Astrocyte of the spinal cord (primary cell): Measurements from ENCODE around the gene HMGN2.

ENCODE experiments used
- DNase-seq: peaks from one replicate; pipeline ENCODE4 v3.0.0; 2011; ENCODE audit warnings: low read depth, low spot score
- H3K4me3 ChIP-seq: 2 replicates; pipeline ENCODE4 v1.5.1; 2011; ENCODE audit warnings: low read depth, mild to moderate bottlenecking, low read length, moderate library complexity
- in situ Hi-C: cut with HindIII; loops from 2 replicates; pipeline ENCODE4 v1.10.0; 2017; ENCODE audit warnings: low sequenced_read_pairs
- TF ChIP-seq, protein P1 (sequence below): IDR thresholded peaks from 2 replicates; pipeline ENCODE4 v1.5.1; 2012; ENCODE audit warnings: low read depth, mild to moderate bottlenecking, low read length, inconsistent platforms

HMGN2 gene

DNA sequence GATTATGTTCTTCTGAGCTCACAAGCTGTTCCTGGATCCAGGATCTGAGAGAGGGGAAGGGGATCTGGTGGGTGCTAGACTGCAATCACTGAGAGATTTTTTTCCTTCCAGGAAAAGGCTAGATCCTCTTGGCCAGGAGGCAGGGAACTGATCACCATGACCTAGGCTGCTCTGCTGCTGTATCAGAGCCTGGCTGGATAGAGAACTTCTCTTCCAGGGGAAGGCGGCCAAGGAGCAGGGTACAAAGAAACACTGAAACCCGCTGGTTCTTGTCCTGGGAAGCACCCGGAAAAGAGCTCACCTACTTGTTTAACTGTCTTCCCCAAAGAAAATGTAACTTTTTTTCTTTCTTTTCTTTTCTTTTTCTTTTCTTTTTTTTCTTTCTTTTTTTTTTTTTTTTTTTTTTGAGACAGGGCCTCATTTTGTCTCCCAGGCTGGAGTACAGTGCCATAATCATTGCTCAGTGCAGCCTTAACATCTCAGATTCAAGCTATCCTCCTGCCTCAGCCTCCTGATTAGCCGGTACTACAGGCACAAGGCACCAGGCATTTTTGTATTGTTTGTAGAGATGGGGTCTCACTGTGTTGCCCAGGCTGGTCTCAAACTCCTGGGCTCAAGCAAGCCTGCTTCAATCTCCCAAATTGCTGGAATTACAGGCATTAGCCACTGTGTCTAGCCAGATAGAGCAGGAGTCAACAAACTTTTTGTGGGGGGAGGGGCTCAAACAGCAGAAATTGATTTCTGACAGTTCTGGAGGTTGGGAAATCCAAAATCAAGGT, 44.9 kb downstream of the HMGN2 start:
- no peak for DNase-seq
- TF ChIP-seq, protein P1, sequence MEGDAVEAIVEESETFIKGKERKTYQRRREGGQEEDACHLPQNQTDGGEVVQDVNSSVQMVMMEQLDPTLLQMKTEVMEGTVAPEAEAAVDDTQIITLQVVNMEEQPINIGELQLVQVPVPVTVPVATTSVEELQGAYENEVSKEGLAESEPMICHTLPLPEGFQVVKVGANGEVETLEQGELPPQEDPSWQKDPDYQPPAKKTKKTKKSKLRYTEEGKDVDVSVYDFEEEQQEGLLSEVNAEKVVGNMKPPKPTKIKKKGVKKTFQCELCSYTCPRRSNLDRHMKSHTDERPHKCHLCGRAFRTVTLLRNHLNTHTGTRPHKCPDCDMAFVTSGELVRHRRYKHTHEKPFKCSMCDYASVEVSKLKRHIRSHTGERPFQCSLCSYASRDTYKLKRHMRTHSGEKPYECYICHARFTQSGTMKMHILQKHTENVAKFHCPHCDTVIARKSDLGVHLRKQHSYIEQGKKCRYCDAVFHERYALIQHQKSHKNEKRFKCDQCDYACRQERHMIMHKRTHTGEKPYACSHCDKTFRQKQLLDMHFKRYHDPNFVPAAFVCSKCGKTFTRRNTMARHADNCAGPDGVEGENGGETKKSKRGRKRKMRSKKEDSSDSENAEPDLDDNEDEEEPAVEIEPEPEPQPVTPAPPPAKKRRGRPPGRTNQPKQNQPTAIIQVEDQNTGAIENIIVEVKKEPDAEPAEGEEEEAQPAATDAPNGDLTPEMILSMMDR: no peak
- in situ Hi-C loops: no loop called here
- no peak overlapping the region for H3K4me3 ChIP-seq

DNA sequence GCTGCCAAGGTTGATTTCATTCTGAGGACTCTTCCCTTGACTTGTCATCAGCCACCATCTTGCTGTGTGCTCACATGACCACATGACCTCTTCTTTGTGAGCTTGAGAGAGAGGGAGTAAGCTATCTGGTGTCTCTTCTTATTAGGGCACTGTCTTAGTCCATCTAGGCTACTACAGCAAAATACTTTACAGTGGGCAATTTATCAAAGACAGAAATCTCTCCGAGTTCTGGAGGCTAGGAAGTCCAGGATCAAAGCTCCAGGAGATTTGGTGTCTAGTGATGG, 45.5 kb downstream of the HMGN2 start:
- DNase-seq: no peak
- in situ Hi-C loops: no loop called here
- H3K4me3 ChIP-seq: no peak overlapping the region
- TF ChIP-seq, protein P1: no peak

DNA sequence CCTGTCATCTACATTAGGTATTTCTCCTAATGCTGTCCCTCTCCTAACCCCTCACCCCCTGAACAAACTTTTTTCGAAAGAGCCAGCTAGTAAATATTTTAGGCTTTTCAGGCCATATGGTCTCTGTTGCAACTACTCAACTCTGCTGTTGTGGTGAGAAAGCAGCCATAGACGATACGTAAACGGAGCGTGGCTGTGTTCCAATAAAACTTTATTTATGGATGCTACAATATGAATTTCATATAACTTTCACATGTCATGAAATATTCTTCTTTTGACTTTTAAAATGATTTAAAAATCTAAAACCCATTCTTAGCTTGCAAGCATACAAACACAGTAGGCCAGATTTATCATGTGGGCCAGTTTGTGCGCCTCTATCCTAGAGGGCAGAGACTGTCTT, 46.1 kb downstream of the HMGN2 start:
- TF ChIP-seq, protein P1: no peak
- no peak for DNase-seq
- H3K4me3 ChIP-seq: no peak overlapping the region
- in situ Hi-C loops: no loop called here

DNA sequence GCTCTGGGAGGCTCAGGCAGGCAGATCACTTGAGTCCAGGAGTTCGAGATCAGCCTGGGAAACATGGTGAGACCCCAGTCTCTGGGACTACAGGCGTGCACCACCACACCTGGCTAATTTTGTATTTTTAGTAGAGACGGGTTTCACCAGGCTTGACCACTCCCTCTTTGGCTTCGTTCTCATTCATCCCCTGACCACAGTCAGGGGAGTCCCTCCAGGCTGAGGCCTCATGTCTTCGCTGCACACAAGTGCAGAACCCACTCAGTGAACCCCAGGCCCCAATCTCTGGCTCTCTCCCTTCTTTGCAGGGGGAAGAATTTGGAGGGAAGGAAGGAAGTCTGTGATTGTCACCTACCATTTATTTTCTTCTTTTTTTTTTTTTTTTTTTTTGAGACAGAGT, 48.1 kb downstream of the HMGN2 start:
- H3K4me3 ChIP-seq: no peak overlapping the region
- no peak for DNase-seq
- TF ChIP-seq, protein P1: no peak
- in situ Hi-C loops: no loop called here

DNA sequence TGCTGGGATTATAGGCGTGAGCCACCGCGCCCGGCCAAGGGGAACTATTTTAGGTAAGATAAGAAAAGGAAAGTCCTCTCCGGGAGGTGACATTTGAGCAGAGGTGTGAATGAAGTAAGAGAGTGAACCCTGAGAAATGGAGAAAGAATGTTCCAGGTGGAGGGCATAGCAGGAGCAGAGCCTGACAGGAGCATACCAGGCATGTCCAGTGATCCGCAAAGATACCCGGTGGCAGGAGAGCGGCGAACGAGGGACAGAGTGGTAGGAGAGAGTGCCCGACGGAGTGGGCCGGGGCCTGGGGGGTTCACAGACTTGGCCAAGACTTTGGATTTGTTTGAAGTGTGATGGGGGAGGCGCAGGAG, 49.4 kb downstream of the HMGN2 start:
- no peak for DNase-seq
- H3K4me3 ChIP-seq: no peak overlapping the region
- TF ChIP-seq, protein P1: no peak
- in situ Hi-C loops: no loop called here

DNA sequence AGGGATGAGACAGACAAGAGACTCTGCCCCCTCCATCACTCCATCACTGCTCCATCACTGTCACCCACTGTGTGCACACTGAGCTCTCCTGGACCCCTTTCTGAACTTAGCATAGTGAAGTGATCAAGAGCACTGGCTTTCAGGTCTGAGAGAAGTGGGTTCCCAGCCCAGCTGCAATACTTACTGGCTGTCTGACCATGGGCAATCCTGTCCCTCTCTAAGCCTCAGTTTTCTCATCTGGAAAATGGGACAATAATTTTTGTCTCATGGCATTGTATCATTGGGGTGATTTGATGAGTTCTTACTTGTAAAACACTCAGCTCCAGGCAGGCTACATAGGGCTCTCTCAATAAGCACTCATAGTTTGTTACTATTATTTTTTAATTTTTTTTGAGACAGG, 49.8 kb downstream of the HMGN2 start:
- in situ Hi-C loops: no loop called here
- no peak for DNase-seq
- TF ChIP-seq, protein P1: no peak
- no peak overlapping the region for H3K4me3 ChIP-seq

DNA sequence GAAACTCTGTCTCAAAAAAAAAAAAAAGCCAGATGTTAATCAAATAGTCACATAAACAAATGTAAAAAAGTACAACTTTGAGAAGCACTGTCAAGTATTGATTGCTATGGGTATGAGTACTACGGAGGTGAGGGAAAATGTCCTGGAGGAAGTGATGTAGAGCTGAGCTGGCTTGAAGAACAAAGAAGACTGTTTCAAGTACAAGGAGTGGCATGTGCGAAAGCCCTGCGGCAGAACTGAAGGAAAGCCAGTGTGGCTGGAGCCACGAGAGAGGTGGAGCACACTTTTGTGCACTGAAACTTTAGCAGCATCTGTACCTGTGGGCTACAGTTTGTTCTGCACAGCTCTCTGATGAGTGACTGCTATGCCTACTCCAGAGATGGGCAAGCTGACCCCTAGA, 51.9 kb downstream of the HMGN2 start:
- TF ChIP-seq, protein P1: no peak
- in situ Hi-C loops: no loop called here
- DNase-seq: no peak
- H3K4me3 ChIP-seq: no peak overlapping the region
